CD4-positive, alpha-beta T cell treated with Interleukin-10 for 1 hour (primary cell): ENCODE data around the gene TBC1D30.
"Not testable (repeated sequence)": the region's sequence is repeated elsewhere in the genome, so short reads cannot be mapped to it uniquely, and the experiment has no call there.

ENCODE experiments used
- DNase-seq: peaks from one replicate; pipeline ENCODE4 v3.0.0-alpha.2; 2020

Gene TBC1D30

GRCh38 chr12:64824500-64825142, at the start of gene TBC1D30:
TSS of gene TBC1D30 (plus strand) at chr12:64824647. CDS start at chr12:64824880, 233 bp downstream.
- no peak for DNase-seq

- not testable (repeated sequence) for DNase-seq
Observed at GRCh38 chr12:64775147-64775736, 49.2 kb upstream of the TBC1D30 start.

- DNase-seq: no peak
Observed at GRCh38 chr12:64779354-64779974, 45.0 kb upstream of the TBC1D30 start.

GRCh38 chr12:64780132-64780530, 44.3 kb upstream of the TBC1D30 start:
- no peak for DNase-seq

- DNase-seq: no peak
Observed at GRCh38 chr12:64780531-64781279, 43.7 kb upstream of the TBC1D30 start.

- no peak for DNase-seq
Observed at GRCh38 chr12:64781280-64782190, 42.9 kb upstream of the TBC1D30 start.

- DNase-seq: no peak
Observed at GRCh38 chr12:64782191-64782876, 42.1 kb upstream of the TBC1D30 start.

GRCh38 chr12:64785838-64786237, 38.6 kb upstream of the TBC1D30 start:
- DNase-seq: no peak

GRCh38 chr12:64790166-64790565, 34.3 kb upstream of the TBC1D30 start:
- DNase-seq: no peak

- no peak for DNase-seq
Observed at GRCh38 chr12:64791036-64791435, 33.4 kb upstream of the TBC1D30 start.

GRCh38 chr12:64792128-64792527, 32.3 kb upstream of the TBC1D30 start:
- DNase-seq: no peak

- no peak for DNase-seq
Observed at GRCh38 chr12:64793610-64794009, 30.8 kb upstream of the TBC1D30 start.

GRCh38 chr12:64794305-64794704, 30.1 kb upstream of the TBC1D30 start:
- DNase-seq: no peak

- DNase-seq: peak; percentile 78
Observed at GRCh38 chr12:64796205-64796845, 28.1 kb upstream of the TBC1D30 start.

- no peak for DNase-seq
Observed at GRCh38 chr12:64797156-64797555, 27.3 kb upstream of the TBC1D30 start.

GRCh38 chr12:64798165-64798564, 26.3 kb upstream of the TBC1D30 start:
- no peak for DNase-seq

GRCh38 chr12:64800640-64801039, 23.8 kb upstream of the TBC1D30 start:
- no peak for DNase-seq

- no peak for DNase-seq
Observed at GRCh38 chr12:64801381-64801780, 23.1 kb upstream of the TBC1D30 start.

GRCh38 chr12:64802180-64802775, 22.2 kb upstream of the TBC1D30 start:
- DNase-seq: peak; percentile 54

GRCh38 chr12:64806173-64806572, 18.3 kb upstream of the TBC1D30 start:
- no peak for DNase-seq
